ENCODE data around the gene RGS8.
A peak's percentile ranks its signal among the peaks of the same experiment; 100 is the strongest.

The RGS8 gene

GRCh38 chr1:182713939-182714338 lies 29.6 kb upstream of the RGS8 start:
- TF ChIP-seq CTCF (conservative IDR thresholded peaks at IDR 0.05) = no peak
- TF ChIP-seq ZFX (IDR thresholded peaks at IDR 0.05) = no peak
- no peak overlapping the region for H3K27ac ChIP-seq

GRCh38 chr1:182713492-182713891 lies 29.1 kb upstream of the RGS8 start:
- H3K27ac ChIP-seq = no peak overlapping the region
- TF ChIP-seq CTCF (conservative IDR thresholded peaks at IDR 0.05) = no peak
- no peak for TF ChIP-seq ZFX (IDR thresholded peaks at IDR 0.05)

GRCh38 chr1:182709855-182710254 lies 25.5 kb upstream of the RGS8 start:
- H3K27ac ChIP-seq = no peak overlapping the region
- TF ChIP-seq ZFX (IDR thresholded peaks at IDR 0.05) = no peak
- TF ChIP-seq CTCF (conservative IDR thresholded peaks at IDR 0.05) = no peak

- no peak overlapping the region for H3K27ac ChIP-seq
- TF ChIP-seq ZFX (IDR thresholded peaks at IDR 0.05) (no peak), CTCF (conservative IDR thresholded peaks at IDR 0.05) (no peak)
These were observed 24.9 kb upstream of the RGS8 start for GRCh38 chr1:182709225-182709764.

GRCh38 chr1:182707122-182707521 lies 22.7 kb upstream of the RGS8 start:
- peak overlapping the region; percentile 56 for H3K27ac ChIP-seq
- no peak for TF ChIP-seq ZFX (IDR thresholded peaks at IDR 0.05)
- TF ChIP-seq CTCF (conservative IDR thresholded peaks at IDR 0.05) = no peak

GRCh38 chr1:182704677-182705076 lies 20.3 kb upstream of the RGS8 start:
- TF ChIP-seq ZFX (IDR thresholded peaks at IDR 0.05) (no peak), CTCF (conservative IDR thresholded peaks at IDR 0.05) (no peak)
- peak overlapping the region; percentile 60 for H3K27ac ChIP-seq

- TF ChIP-seq ZFX (IDR thresholded peaks at IDR 0.05) (no peak), CTCF (conservative IDR thresholded peaks at IDR 0.05) (no peak)
- H3K27ac ChIP-seq = peak overlapping the region; percentile 58; the same call in 1 of the 2 replicates
These were observed 19.2 kb upstream of the RGS8 start for GRCh38 chr1:182703539-182703938.
